Measurements from ENCODE around the gene SORCS2.

GRCh38 chr4:7359400-7360062 is 167.2 kb downstream of the SORCS2 start:
- TF ChIP-seq FOXM1 (IDR thresholded peaks at IDR 0.05; ENCODE audit: borderline replicate concordance) (no peak), SP1 (IDR thresholded peaks at IDR 0.05) (no peak), FOXA1 (IDR thresholded peaks at IDR 0.05) (no peak), HDGF (IDR thresholded peaks at IDR 0.05; ENCODE audit: borderline replicate concordance) (no peak), L3MBTL2 (conservative IDR thresholded peaks at IDR 0.05) (no peak), FOXK2 (IDR thresholded peaks at IDR 0.05) (no peak), BHLHE40 (IDR thresholded peaks at IDR 0.05; ENCODE audit: borderline replicate concordance) (no peak), LEF1 (IDR thresholded peaks at IDR 0.05; ENCODE audit: borderline replicate concordance) (no peak)
